Colon (tissue), 2 donors: ENCODE measurements around the gene TTC9B.

ENCODE experiments used
- FAIRE-seq: peaks from 2 replicates; lab custom pipeline; 2012; peaks lifted over from hg19 to GRCh38; lab: Jason Lieb, UNC
- donor health status: control.
- donor health status: control.

Gene TTC9B

DNA sequence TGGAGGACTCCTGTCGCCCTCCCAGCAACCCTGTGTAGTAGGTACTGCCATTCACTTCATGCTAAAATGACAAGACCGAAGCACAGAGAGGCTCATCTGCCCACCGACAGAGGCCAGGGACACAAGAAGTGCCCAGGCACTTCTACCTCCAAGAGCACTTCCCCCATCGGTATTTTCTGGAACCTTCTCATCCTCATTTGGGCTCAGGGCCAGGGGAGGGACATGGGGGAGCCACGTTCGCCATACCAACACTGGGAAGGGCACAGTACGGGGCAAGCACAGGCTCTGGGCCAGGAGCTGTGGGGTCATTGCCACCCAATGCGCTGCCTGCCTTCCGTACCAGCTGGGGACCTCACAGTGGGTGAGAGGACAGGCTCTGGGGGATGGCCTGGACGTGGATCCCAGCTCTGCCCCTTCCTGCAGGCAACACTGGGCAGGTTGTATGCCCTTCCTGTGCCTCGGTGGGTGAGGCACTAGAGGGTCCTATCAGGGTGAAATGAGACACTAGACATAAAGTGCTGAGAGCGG is 29.6 kb upstream of the TTC9B start:
- FAIRE-seq, result no peak

DNA sequence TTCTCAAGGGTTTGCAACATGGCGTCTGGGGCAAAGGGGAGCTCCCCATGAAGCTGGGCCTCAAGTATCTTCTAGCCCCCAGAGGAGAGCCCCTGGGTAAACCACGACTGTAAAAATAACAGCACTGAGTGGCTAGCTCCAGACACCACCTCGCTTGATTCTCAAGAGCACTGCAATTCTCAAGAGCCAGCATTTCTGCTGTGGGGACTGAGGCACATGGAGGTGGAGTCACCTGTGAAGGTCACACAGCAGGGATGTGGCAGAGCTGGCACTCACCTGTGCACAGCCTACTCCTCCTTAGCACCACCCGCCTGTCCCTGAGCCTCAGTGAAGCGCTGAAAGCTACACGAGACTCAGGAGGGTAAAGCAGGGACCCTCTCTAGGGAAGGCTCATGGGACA is 29.0 kb upstream of the TTC9B start:
- no peak for FAIRE-seq

GRCh38 chr19:40246292-40247073 is 28.3 kb upstream of the TTC9B start:
- no peak for FAIRE-seq

GRCh38 chr19:40245506-40246128 is 27.4 kb upstream of the TTC9B start:
- no peak for FAIRE-seq

DNA sequence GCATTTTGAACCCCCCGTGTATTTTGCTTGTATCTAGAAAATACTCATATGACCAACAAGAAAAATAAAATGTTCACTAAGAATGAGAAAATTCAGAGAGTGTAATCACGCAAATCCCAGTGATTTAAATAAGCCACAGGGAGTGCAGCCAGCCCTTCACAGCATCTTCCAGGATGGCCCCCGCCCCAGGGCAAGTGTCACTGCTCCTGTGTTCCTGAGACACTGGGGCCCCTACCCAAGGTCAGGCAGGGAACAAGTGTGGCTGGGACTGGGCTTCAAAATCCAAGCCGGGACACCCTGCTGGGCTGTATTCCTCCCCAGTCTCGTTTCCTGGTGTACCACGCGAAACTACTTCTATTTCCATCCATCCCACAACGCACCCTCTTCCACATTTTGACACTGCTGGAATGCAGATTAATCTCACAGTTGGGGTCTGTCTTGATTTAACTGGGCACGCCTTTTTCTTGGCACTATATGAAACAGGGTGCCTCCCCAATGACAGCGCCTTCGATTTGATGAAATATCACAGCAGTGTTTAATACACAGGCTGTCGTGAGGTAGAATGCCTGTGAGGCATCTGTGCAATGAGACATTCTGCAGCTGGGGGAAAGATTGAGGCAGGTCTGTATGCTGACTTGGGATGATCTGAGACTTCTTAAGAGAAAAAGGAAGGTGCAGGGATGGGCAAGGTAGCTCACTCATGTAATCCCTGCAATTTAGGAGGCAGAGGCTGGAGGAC is 26.6 kb upstream of the TTC9B start:
- no peak for FAIRE-seq

- no peak for FAIRE-seq
Measured at GRCh38 chr19:40243181-40243580, 25.0 kb upstream of the TTC9B start.

DNA sequence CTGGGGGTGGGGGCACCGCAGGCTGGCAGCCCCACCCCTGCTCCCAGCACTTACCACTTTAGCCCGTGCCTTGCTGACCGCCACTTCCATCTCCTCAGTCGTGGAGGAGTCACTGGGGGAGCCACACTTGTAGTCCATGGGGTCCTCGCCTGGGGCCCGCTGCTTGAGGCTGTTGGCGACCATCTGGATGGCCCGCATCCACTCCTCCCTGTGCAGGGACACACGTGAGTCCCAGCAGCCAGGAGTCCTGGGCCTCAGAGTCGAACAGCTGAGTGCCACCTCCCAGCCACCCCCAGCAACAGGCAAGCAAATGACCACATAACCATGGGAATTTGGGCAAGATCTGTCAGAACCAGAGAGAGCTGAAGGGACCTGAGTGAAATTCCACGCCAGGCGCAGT is 24.3 kb upstream of the TTC9B start:
- FAIRE-seq, result no peak

- no peak for FAIRE-seq
Measured at GRCh38 chr19:40241809-40242384, 23.7 kb upstream of the TTC9B start.

DNA sequence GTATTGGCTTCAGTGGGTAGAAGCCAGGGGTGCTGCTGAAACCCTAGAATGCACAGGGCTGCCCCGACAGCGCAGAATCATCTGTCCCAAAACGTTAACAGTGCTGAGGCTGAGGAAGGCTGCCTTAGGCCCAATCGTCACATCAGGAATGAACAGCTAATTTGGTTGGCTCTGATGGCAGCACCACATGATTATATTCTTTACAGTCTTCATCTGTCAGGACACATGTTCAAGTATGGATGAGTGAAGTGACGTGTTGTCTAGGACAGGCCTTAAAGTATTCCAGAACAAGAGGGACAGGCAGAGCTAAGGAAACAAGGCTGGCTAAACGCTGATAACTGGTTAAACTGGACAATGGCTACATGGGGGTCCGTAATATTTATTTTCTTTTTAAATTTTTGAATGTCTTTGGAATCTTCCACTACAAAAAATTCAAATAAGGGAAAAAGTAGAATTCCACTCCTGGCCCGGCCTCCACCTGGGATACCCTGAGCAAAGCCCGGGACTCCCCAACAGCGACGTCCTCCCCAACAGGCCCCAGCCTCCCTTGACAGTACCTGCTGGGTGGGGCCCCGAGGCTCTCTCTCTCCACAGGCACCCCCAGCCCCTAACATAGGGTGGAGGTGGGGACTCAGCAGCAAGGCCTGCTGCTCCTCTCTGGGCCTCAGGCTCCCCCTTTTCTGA is 23.1 kb upstream of the TTC9B start:
- no peak for FAIRE-seq

DNA sequence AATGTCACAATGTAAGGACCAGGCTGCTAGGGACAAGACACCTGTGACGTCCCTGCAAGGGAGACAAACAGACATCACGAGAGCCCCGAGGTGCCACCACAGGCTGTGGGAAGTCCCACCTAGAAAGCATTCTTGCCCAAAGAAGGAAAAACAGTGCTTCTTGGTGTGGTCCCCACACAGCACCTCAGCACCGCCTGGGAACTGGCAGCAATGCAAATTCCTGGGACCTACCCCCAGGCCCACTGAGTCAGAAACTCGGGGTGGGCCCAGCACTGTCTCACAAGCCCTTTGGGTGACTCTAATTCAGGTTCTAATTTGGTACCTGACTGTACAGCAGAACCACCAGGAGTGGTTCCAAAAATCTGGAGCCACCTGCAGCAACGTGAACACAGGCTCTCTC is 22.1 kb upstream of the TTC9B start:
- FAIRE-seq, result no peak

DNA sequence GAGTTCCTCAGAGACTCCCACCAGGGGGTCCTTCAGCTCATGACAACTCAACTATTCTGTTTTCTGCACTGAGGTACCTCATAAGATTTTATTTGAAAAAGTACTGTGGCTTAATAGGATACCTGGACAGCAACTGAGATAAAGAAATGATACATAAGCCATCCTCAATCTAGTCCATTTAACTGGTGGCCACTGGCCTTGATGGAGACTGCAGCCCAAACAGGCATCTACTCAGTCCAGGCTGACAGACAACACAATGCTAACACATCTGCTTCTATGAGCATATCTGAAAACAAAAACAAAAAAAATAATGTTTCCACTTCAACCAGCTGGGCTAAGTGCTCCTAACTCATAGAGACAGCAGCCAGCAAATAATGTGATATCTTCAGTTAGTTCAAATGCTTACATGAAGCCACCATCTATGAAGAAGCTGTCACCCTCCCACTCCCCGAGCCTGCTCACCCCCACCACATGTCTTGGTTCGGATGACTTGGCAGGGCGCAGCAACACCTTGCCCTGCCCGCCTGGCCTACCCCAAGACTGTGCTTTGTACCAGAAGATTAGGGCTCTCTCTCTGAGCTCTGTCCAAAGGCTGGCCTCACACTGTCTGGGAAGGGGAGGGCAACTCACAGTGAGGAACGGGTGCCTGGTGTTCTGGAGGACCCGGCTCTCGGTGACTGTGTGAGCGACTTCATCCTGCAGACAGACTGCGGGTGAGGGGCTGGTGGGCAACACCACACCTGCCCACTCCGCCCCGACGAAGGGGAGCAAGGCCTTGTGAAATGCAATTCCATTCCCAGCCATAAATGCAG is 21.4 kb upstream of the TTC9B start:
- no peak for FAIRE-seq

- FAIRE-seq, result no peak
Measured at GRCh38 chr19:40238775-40239174, 20.6 kb upstream of the TTC9B start.

DNA sequence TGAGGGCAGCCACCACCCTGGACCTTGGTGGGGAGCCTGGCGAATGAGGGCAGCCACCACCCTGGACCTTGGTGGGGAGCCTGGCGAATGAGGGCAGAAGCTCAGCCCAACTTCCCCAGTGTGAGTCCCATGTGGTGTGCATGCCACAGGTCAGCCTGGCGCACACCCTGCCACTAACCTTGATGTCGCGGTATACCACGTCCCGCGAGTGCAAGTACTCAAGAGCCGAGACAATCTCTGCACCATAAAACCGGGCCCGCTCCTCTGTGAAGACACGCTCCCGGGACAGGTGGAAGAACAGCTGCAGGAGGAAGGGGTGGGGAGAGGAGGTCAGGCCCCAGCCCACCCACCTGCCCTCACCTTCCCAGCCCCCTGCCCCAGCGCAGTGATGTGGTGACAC is 19.6 kb upstream of the TTC9B start:
- FAIRE-seq, result no peak

DNA sequence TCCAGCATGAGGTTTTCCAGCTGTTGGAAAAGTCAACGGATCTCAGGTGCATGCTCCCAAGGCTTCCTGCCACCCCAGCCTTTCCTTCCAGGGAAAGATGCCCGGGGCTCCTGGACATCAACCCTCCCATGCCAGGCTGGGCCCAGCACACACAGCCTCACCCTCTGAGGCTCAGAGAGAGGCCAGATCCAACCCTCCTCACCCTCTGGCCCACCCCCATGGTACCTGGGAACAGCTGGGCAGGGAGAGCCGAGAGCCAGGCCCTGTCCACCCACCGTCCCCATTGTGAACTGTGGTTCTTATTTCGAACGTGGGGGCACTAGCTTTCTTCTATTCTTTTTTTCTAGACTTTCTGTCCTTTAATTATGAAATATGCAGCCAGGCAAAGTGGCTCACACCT is 18.2 kb upstream of the TTC9B start:
- no peak for FAIRE-seq

- FAIRE-seq, result no peak
Measured at GRCh38 chr19:40236026-40236355, 17.8 kb upstream of the TTC9B start.

DNA sequence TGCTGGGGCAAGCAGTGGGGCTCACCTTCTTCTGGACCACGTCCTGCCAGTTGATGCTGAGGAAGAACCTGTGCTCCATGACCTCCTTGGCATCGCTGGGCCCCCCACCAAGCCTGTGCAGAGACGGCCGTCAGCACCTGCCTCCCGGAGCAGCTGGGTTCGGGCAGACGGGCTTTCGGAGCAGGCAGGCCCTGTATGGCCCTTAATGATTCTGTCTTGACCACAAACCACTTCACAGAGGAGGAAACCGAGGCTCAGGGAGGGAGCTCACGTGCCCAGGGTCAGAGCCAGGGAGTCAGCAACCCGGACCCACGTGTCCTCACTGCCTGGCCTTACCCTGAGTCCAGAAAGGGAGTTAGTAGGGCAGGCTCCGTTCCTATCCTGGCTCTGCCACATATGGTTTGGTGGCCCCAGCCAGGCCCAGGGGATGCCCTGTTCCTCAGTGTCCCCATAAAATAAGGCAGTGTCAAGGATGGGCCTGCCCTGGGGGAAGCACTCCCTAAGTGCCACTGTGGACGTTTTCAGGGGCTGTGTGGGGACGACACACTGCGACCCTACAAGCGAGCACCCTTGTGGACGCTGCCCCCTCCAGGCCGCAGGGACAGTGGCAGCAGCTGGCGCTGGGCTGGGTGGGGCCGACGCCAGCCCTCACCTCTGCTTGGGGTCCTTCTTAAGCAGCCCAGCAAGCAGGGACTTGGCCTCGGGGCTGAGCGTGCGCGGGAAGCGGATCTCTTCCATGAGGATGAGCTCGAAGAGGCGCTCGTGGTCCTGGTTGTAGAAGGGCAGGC is 17.2 kb upstream of the TTC9B start:
- FAIRE-seq, result no peak

DNA sequence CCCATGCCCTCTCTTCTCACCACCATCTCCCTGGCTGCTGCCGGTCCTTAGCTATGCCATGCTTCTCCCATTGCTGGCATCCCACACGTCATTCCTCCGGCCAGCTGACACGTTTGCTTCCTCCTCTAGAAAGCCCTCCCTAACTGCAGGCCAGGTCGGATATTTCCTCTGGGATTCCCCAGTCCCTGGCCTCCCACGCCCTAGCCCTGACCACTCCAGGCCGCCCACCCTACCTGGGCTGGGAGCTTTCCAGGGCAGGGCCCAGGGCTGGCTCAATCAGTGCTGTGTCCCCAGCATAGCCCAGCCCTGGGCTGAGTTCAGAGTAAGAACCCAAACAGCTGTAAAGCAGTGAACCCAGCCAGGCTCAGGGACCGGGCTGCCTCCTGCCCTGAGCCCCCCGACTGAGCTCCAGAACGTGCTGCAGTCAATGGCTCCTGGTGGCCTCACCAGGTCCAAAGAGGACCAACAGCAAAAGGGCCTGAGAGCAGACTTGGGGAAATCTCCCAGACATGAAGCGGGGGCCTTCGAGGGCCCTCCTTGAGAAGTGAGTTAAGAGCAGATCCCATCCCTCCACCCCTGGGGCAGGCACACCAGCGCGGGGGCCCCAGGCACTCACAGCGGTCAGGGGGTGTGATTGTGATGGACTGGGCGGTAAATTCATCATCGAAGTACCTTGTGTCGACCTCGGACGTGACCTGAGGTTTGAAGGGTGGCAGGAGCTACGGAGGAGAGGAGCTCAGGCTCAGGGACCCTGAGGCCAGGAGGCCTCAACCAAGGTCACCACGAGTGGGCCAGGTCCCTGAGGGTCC is 16.4 kb upstream of the TTC9B start:
- no peak for FAIRE-seq

DNA sequence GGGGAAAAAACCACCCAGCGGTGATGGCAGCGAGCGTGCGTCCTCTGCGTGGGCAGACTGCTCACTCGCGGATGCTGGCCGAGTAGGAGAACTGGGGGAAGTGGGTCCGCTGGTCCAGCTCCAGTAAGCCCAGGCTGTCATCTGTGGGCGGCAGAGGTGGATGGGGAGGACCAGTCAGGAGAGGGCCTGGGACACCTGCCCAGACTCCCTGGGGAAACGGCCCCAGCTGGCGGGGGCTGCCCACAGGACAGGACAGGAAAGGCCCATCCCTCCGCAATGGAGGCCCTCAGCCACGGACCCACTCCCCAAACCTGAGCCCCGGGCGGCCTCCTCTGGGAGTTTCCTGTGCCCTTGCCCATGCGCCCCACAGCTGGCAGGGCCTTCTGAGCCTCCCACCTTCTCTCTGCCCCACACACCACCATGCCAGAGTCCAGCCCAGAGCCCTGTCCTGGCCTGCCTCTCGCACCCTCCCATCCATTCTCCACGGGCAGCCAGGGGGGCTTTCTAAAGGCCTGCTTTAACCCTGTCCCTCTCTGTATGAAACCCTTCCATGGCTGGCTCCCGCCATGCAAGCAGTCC is 15.7 kb upstream of the TTC9B start:
- FAIRE-seq, result no peak
